Measurements from ENCODE around the gene SAMD11.

The SAMD11 gene

DNA sequence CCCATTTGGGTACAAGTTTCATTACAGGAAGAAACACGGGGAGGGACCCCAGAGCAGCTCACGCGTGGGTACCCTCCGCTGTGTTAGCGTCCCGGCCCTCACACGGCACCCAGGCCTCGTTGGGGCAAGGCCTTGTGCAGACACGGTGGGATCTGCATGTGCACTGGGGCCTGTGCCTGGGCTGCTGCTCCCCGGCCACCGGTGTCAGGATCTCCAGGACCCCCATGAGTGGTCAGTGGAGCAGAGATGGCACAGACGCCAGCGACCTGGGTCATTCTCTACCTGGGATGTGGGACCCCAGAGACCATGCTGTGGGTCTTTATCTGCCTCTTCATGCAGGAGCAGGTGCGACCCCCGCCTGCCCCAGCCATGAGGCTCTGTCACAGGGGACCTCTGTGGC is 5.4 kb upstream of the SAMD11 start:
- no peak for FAIRE-seq

- FAIRE-seq = no peak
These were observed 4.9 kb upstream of the SAMD11 start for GRCh38 chr1:918843-919242.

GRCh38 chr1:919271-919872 is 4.4 kb upstream of the SAMD11 start:
- no peak for FAIRE-seq

DNA sequence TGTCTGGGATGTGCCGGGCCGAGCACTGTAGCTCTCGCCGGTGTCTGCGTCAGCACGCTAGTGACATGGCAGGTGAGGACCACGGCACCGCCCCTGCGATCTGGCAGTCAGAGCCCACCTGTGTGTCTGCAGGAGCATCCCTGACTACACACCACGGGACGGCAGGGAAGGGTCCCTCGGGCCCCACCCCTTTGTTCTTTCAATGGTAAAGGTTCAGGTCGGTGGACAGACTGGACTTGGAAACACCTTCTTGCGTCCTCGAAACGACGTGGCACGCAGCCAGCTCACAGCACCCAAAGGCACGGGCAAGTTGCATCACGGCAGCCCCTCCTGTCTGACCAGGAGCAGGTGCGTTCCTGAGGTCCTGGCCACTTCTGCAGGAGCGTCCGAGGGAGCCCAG is 3.7 kb upstream of the SAMD11 start:
- FAIRE-seq = no peak

DNA sequence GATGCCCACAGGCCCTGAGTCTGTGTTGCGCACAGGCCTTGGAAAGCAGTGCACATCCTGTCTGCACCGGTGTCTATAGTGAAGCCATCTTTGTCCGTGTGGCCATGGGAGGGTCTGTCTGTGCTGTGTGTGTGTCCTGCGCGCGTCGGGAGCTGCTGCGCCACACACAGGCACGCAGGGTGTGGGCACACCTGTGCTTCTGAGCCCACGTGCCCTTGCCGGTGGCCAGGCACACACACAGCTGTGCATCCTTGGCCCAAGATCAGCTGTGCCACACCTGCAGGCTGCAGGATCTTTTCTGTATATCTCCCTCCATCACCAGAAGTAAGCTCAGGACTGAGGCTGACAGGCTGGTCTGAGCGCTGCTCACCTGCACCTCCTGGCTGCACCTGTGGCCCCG is 3.2 kb upstream of the SAMD11 start:
- FAIRE-seq = no peak

DNA sequence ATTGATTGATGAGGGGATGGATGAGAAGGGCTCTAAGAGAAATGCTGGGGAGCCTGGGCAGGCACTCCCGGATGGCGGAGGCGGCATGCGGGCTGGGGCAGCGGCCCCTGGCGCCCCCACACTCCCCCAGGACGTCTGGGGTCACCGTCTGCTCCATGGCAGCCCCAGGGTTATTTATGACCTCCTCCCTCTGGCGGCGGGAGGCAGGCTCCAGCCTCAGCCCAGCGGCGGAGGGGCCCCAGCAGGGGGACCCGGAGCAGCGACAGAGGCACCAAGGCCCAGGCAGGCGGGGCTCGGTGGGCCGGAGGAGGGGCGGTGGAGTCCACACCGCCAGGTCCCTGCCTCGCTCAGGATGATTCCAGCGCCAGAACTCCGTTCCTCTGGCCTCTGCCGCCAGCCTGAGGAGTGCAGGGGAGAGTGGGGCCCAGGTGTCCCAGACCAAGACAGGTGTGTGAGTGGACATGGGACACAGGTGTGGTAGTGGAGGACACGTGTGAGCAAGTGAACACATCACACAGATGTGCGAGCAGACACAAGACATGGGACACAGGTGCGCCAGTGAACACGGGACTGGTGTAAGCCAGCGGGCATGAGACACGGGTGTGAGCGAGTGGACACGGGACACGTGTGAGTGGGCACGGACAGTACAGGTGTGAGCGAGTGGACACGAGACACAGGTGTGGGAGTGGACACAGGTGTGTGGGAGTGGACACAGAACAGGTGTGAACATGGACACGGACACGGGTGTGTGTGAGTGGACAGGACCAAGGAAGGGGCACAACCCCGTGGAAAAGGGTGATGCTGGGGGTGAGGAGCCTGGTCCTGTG is 2.5 kb upstream of the SAMD11 start:
- FAIRE-seq = no peak

GRCh38 chr1:923991-924655 is 400 bp downstream of the SAMD11 start:
- no peak for FAIRE-seq

DNA sequence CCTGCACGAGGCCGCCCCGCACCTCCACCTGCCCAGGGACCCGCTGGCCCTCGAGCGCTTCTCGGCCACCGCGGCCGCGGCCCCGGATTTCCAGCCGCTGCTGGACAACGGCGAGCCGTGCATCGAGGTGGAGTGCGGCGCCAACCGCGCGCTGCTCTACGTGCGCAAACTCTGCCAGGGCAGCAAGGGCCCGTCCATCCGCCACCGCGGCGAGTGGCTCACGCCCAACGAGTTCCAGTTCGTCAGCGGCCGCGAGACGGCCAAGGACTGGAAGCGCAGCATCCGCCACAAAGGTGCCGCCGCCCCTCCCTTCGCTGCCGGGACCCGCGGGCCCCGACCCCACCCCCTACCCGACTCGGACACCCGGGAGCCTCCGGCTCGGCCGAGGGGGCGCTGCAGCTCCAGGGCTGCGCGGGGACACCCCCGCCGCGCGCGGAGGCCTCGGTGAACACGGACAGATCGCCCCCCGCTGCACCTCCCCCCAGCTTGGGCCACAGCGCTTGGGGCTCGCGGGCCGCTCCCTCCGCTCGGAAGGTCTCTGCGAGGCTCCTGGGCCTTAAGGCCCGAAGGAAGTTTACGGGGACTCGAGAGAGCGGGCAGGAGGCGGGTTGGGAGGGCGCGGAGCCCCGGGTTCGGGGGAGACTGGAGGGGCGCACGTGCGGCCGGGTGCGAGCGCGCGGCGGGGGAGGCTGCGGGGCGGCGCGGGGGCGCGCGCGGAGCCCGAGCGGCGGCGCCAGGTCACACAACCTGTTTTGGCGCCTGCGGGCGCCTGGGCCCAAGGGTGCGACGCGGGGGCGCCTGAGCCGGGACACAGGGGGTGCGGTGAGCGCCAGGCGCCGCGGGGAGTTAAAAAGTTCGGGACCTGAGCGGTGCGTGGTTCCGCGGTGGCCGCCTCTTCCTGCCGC is 1.2 kb downstream of the SAMD11 start:
- no peak for FAIRE-seq

DNA sequence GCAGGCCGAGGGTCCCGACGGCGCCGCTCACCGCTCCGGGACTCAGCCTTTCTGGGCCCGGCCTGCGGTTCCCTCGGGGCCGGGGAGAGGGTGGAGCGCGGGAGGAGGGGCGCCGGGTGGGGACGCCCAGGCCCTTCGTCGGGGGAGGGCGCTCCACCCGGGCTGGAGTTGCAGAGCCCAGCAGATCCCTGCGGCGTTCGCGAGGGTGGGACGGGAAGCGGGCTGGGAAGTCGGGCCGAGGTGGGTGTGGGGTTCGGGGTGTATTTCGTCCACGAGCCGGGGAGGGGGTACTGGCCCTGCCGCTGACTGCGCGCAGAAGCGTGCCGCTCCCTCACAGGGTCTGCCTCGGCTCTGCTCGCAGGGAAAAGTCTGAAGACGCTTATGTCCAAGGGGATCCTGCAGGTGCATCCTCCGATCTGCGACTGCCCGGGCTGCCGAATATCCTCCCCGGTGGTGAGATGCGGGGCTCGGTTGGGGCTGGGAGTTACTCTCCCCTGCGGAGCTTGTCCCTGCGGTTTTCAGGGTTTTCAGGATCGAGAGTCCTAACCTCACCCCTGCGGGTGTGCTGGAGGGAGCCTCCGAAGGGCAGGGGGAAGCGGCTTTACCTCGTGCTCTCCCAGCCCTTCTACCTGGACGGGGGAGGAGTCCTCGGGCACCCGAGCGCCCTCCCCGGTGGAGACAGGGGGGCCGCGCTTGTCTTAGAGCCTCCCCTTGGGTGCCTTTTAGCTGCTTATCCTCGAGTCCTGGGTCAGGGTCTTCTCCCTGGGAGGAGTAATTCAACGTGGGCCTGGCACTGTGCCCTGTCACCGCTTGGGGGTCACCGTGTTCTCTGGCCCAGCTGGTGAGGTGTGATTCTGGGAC is 2.1 kb downstream of the SAMD11 start:
- FAIRE-seq = no peak

GRCh38 chr1:927234-927633 is 3.5 kb downstream of the SAMD11 start:
- FAIRE-seq = no peak

DNA sequence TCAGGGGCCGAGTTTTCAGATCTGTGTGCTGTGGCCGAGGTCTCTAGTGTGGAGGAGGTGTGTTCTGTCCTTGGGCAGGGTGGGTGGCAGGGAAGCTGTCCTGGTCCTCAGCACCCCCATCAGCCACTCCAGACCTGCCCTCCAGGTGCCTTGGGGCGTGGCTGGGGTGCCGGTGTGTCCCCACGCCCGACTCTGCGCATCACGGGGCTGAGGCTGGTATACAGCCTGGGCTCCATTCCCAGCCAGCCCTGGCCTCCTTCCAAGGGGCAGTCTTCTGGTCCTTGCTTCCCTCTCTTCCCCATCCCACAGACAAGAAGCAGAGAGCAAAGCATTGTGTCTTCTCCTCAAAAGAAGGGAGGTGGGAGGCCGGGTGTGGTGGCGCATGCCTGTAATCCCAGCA is 4.0 kb downstream of the SAMD11 start:
- FAIRE-seq = no peak

DNA sequence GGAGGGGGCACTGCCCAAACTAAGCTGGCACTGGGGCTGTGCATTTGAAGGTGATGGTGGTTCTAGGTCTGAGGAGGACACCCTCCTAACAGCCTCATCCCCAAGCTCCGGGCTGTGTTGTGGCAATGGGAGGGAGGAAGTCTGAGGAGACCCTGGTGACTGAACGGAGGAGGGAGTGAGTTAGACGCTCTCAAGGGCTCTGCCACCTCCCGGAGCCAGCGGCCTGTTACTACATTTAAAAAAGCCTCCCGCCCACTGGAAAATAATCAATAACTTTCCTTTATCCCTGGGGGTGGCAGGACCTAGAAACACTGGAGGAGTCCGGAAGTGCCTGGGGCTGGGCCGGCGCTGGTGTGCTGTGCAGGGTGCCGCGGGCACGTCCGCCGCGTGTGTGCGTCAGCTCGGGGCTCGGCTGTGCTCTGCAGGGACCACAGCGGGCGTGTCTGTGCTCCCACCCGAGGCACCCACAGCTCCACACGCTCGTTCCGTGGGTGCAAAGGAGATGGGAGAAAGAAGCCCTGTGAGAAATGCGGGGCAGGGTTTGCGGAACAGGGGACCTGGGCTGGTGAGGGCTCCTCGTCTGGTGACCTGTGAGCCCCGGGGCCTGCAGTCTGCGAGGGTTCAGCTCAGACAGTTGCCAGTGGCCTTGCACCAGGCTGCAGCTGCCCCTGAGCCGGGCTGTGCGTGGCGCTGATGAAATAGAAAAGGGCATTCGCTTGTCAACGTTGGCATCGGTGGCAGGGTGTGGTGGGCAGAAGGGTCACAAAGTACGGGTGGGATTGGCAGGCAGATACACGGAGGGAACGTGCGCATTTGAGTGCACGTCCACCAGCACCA is 5.3 kb downstream of the SAMD11 start:
- no peak for FAIRE-seq

- FAIRE-seq = no peak
These were observed 6.2 kb downstream of the SAMD11 start for GRCh38 chr1:929712-930632.

GRCh38 chr1:930633-931138 is 7.0 kb downstream of the SAMD11 start:
- FAIRE-seq = no peak

DNA sequence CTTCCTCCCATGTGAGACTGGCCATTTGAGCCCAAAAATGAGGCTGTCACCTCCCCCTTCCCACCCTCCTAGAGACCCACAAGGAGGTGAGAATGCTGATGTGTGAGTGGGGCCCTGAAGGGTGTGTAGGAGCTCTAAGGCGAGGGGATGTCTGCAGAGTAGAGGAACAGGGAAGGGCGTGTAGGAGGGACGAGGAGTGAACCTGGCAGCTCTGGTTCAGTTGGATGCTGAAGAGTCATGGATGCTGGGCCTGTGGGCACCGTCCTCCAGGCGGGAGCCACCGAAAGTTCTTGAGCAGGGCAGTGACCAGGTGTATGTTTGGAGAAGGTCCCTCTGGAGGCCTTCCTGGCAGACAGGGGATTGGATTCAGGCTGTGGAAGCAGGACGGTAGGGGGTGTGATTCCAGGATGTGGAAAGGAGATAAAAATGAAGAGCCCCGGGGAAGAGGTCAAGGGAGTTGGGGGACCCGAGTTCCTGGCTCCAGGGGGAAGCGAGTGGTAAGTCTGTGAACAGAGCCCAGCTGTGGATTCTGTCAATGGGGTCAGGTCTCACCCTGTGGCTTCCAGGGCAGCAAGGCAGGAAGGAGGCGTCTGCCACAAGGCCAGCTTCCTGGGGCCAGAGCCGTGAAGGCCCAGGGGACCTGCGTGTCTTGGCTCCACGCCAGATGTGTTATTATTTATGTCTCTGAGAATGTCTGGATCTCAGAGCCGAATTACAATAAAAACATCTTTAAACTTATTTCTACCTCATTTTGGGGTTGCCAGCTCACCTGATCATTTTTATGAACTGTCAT is 7.9 kb downstream of the SAMD11 start:
- FAIRE-seq = no peak

GRCh38 chr1:932173-932510 is 8.4 kb downstream of the SAMD11 start:
- no peak for FAIRE-seq

DNA sequence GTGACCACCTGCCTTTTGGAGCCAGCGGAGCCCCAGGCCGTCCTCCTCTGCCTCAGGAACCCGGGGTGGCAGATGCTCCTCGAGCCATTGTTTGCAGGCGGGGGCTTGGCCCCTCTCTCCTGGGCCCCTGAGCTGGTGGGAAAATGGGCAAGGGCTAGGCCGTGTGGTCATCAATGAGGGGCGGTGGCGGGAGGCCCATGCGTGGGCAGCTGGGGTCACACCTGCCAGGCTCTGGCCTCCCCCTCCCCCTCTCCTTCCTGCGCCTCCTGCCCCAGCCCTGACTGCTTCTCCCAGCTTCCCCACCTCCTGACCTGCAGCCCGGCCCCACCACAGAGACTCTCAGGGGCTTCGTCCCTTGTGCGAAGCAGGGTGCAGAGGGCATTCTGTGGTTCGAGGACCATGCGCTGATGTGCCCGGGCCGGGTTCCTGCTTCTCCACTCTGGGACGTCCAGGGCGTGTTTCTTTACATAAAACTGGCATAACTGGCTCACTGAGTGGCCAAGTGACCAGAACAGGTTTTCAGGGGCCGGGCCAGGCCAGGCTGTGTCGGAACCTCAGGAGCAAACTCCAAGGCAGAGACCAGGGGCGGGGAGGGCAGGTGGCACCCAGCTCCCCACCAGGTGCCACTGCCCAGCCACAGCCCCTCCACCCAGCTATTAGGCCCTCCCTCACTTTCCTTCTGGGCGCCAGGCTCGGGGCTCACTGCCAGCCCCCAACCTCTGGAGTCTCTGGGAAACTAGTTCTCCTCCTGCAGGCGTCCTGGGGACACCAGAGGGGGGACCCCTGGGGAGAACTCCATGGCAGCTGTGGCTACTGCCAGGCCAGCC is 9.3 kb downstream of the SAMD11 start:
- FAIRE-seq = no peak

GRCh38 chr1:933603-933940 is 9.8 kb downstream of the SAMD11 start:
- FAIRE-seq = no peak
